HepG2 (cell line): ENCODE data around the gene ACSF3. TPM values are rescaled to one million over a fixed set of nuclear protein-coding genes. Genes with fewer than 3 reads are reported as not detected.
A peak's percentile ranks its signal among the peaks of the same experiment; 100 is the strongest.

Source experiments
- ATAC-seq: fragments of 200-7000 bp; cut with Tn5 transposase; 3 replicates; pipeline ENCODE4 v1.9.1; 2020; ENCODE audit warnings: mild to moderate bottlenecking, moderate library complexity
- BruUV-seq: library from RNA; stranded (reverse); fragments of 400-500 nt; replicated peaks from 2 replicates; lab custom pipeline; 2021; lab: Mats Ljungman, UMichigan
- CTCF ChIA-PET: fragments of 300-600 bp; formaldehyde crosslinking; extraction: SDS; loops from one replicate; lab custom pipeline; 2021; ENCODE audit warnings: low total read pairs, inconsistent platforms, low intra/inter-chr PET ratio; lab: Yijun Ruan, JAX
- POLR2A ChIA-PET: fragments of 350-600 bp; sonication (Branson Sonifier 250); formaldehyde crosslinking; loops from one replicate; lab custom pipeline; 2020; ENCODE audit warnings: antibody characterized with exemption, inconsistent platforms; lab: Yijun Ruan, JAX
- DNase-seq: peaks from one replicate; pipeline ENCODE4 v3.0.0-alpha.2; 2015; ENCODE audit warnings: low spot score
- FAIRE-seq: peaks from 3 replicates; lab custom pipeline; 2011; peaks lifted over from hg19 to GRCh38; lab: Jason Lieb, UNC
- H2AFZ ChIP-seq: one replicate; pipeline ENCODE4 v1.6.1; 2011; ENCODE audit warnings: low read length, inconsistent platforms
- H3K27ac ChIP-seq: fragments of 300-600 bp; 3 replicates; pipeline ENCODE4 v1.8.0; 2011; ENCODE audit warnings: mixed run types, mild to moderate bottlenecking, mixed read lengths, low read length, inconsistent platforms; ENCODE audit not compliant: insufficient read depth; ENCODE audit errors: extremely low read length
- H3K27me3 ChIP-seq, 2 experiments: fragments of 200-600 bp in 1 of 2; 2 replicates in 1 of 2; 3 replicates in 1 of 2; pipeline versions ENCODE4 v1.6.0 to v1.8.0; 2011; ENCODE audit warnings: low read length in 2 of 2, mild to moderate bottlenecking in 2 of 2, moderate library complexity in 2 of 2, inconsistent platforms in 1 of 2; ENCODE audit not compliant: insufficient read depth in 2 of 2, control insufficient read depth in 1 of 2
- H3K36me3 ChIP-seq, 2 experiments: fragments of 200-600 bp in 1 of 2; replicated peaks in 1 of 2; 2 replicates in 1 of 2; 3 replicates in 1 of 2; pipeline versions ENCODE4 v1.5.1 to v1.8.0; 2011; ENCODE audit warnings: low read length in 2 of 2, inconsistent platforms in 1 of 2; ENCODE audit not compliant: insufficient read depth in 2 of 2, control insufficient read depth in 1 of 2
- H3K4me1 ChIP-seq: 2 replicates; pipeline ENCODE4 v1.5.1; 2012; ENCODE audit warnings: low read length, inconsistent platforms; ENCODE audit not compliant: insufficient read depth
- H3K4me2 ChIP-seq: 2 replicates; pipeline ENCODE4 v1.6.0; 2011; ENCODE audit warnings: low read depth, low read length, inconsistent platforms
- H3K4me3 ChIP-seq, 3 experiments: fragments of 200-600 bp in 1 of 3; sonication (generic), shearing (Covaris generic) in 1 of 3; replicated peaks in 1 of 3; 2 replicates each; pipeline ENCODE4 v1.5.1; 2011 to 2016; ENCODE audit warnings: low read length in 3 of 3, inconsistent platforms in 2 of 3, low read depth in 2 of 3, mild to moderate bottlenecking in 2 of 3, control low read depth in 1 of 3, mixed read lengths in 1 of 3; ENCODE audit not compliant: insufficient read depth in 1 of 3
- H3K79me2 ChIP-seq: one replicate; pipeline ENCODE4 v1.6.1; 2011; ENCODE audit warnings: low read length, inconsistent platforms; ENCODE audit not compliant: insufficient read depth
- H3K9ac ChIP-seq: 2 replicates; pipeline ENCODE4 v1.6.0; 2011; ENCODE audit warnings: mild to moderate bottlenecking, low read depth, low read length, inconsistent platforms; ENCODE audit not compliant: insufficient read depth
- H3K9me3 ChIP-seq: 2 replicates; pipeline ENCODE4 v1.5.1; 2012; ENCODE audit warnings: mild to moderate bottlenecking, low read length
- H4K20me1 ChIP-seq: 2 replicates; pipeline ENCODE4 v1.6.0; 2011; ENCODE audit warnings: inconsistent platforms, mild to moderate bottlenecking, low read length, moderate library complexity; ENCODE audit not compliant: insufficient read depth
- BATF2 ChIP-seq: sonication (generic); formaldehyde crosslinking; IDR thresholded peaks from 2 replicates; pipeline ENCODE4 v1.8.0; 2022; ENCODE audit warnings: mild to moderate bottlenecking, missing genetic modification reagents, moderate library complexity
- BCL3 ChIP-seq: sonication (generic); formaldehyde crosslinking; IDR thresholded peaks from 2 replicates; pipeline ENCODE4 v1.5.1; 2020; ENCODE audit warnings: mild to moderate bottlenecking, missing genetic modification reagents, moderate library complexity
- CBFB ChIP-seq: sonication (generic); formaldehyde crosslinking; IDR thresholded peaks from 2 replicates; pipeline ENCODE4 v1.4.0; 2020; ENCODE audit warnings: missing genetic modification reagents
- FOXP4 ChIP-seq: sonication (generic); formaldehyde crosslinking; IDR thresholded peaks from 2 replicates; pipeline ENCODE4 v1.4.0; 2020; ENCODE audit warnings: missing genetic modification reagents
- HDAC2 ChIP-seq: sonication (generic); formaldehyde crosslinking; IDR thresholded peaks from 2 replicates; pipeline ENCODE4 v1.4.0; 2020; ENCODE audit warnings: missing genetic modification reagents
- KLF16 ChIP-seq, 2 experiments: sonication (generic) in 1 of 2; formaldehyde crosslinking in 1 of 2; IDR thresholded peaks; 2 replicates each; pipeline versions ENCODE4 v1.6.1 to v1.8.0; 2016 to 2023; ENCODE audit warnings: missing genetic modification reagents in 2 of 2, missing compliant biosample characterization in 1 of 2
- MNT ChIP-seq: fragments of 450-650 bp; IDR thresholded peaks from 2 replicates; pipeline ENCODE4 v1.6.1; 2016
- NR3C1 ChIP-seq: sonication (generic); formaldehyde crosslinking; IDR thresholded peaks from 2 replicates; pipeline ENCODE4 v1.4.0; 2020; ENCODE audit warnings: missing genetic modification reagents
- ZNF326 ChIP-seq: sonication (generic); formaldehyde crosslinking; IDR thresholded peaks from 2 replicates; pipeline ENCODE4 v1.4.0; 2020; ENCODE audit warnings: missing genetic modification reagents, borderline replicate concordance
- ZNF331 ChIP-seq: sonication (generic); formaldehyde crosslinking; IDR thresholded peaks from 2 replicates; pipeline ENCODE4 v1.4.0; 2020; ENCODE audit warnings: missing genetic modification reagents
- ZNF609 ChIP-seq: sonication (generic); formaldehyde crosslinking; IDR thresholded peaks from 2 replicates; pipeline ENCODE4 v1.4.0; 2020; ENCODE audit warnings: mild to moderate bottlenecking, missing genetic modification reagents, borderline replicate concordance
- ZNF691 ChIP-seq: sonication (generic); formaldehyde crosslinking; IDR thresholded peaks from 2 replicates; pipeline ENCODE4 v1.4.0; 2020; ENCODE audit warnings: missing genetic modification reagents, low read depth, mild to moderate bottlenecking, borderline replicate concordance
- ZNF816 ChIP-seq: sonication (generic); formaldehyde crosslinking; IDR thresholded peaks from 2 replicates; pipeline ENCODE4 v1.8.0; 2022; ENCODE audit warnings: missing genetic modification reagents, mild to moderate bottlenecking, borderline replicate concordance
- WGBS: methylation state at CpG from one replicate; pipeline ENCODE4 v1.1.6; 2017; ENCODE audit warnings: low lambda C conversion rate; 5-methylcytosine and 5-hydroxymethylcytosine counted together
- in situ Hi-C: cut with HindIII; loops from 2 replicates; pipeline ENCODE4 v1.10.0; 2017; ENCODE audit warnings: low pct_unique_long_range_greater_than_20kb; ENCODE audit not compliant: extremely low pct_ligation_motif_present
- intact Hi-C: fragments of 100-400 bp; cut with micrococcal nuclease; formaldehyde crosslinking; loops from one replicate; pipeline ENCODE4 v1.10.0; 2022; ENCODE audit not compliant: unreplicated experiment
- polyA plus RNA-seq, 8 experiments: library from polyadenylated mRNA; depleted of rRNA in 3 of 8; stranded (reverse) in 7 of 8; unstranded in 1 of 8; fragments of >200 nt; fragmentation: Illumina TruSeq in 4 of 8; extraction: Trizol in 4 of 8; gene quantifications; 2 replicates each; pipeline versions ENCODE4 v1.2.1 to v1.2.3, GENCODE V29; 2011 to 2016; ENCODE audit warnings: low read depth in 4 of 8, missing spikeins in 1 of 8, mixed read lengths in 1 of 8; ENCODE audit not compliant: insufficient read depth in 1 of 8
- total RNA-seq, 5 experiments: library from RNA; depleted of rRNA; stranded (reverse); fragments of >200 nt; fragmentation: Illumina TruSeq; extraction: Trizol; gene quantifications; 2 replicates each; pipeline ENCODE4 v1.2.3, GENCODE V29; 2016; ENCODE audit warnings: low read depth in 1 of 5

The ACSF3 gene
- total and polyA plus RNA-seq, 2 of the 13 experiments (the other 11 are each of a cell fraction or from before 2014, with no cell fraction given), result 14.9 to 30.6 TPM

- peaks cover 21% of the 10 kb centered on the region; the same call in 1 of the 2 replicates for H3K9me3 ChIP-seq
- no peak overlapping the region for H3K4me2 ChIP-seq
- 70% methylated on average over 13 of the region's 14 CpGs for WGBS
- peaks cover 23 to 66% of the 10 kb centered on the region in 2 experiments for H3K27me3 ChIP-seq
- H3K36me3 ChIP-seq, result no peaks in the 10 kb centered on the region
- POLR2A ChIA-PET, result no interaction called here
- no peak for DNase-seq
- H3K27ac ChIP-seq, result no peak overlapping the region
- in situ Hi-C loops (no loop called here), intact Hi-C loops (no loop called here)
- FAIRE-seq, result no peak
- H3K4me1 ChIP-seq, result no peaks in the 10 kb centered on the region
- H4K20me1 ChIP-seq, result no peaks in the 10 kb centered on the region
- H3K4me3 ChIP-seq, result no peak overlapping the region
- H3K79me2 ChIP-seq, result no peaks in the 10 kb centered on the region
- H2AFZ ChIP-seq, result no peak overlapping the region
- no peak overlapping the region for H3K9ac ChIP-seq
- ATAC-seq, result no peak
- BruUV-seq, result no TSS peak
- CTCF ChIA-PET, result no interaction called here
- TF ChIP-seq ZNF331 (CRISPR knock-in tag) (no peak), BATF2 (CRISPR knock-in tag) (0 out of 2 replicates have a peak, but pooled peaks have one; percentile 4), ZNF326 (no peak), KLF16 (CRISPR knock-in tag; IDR thresholded peaks at IDR 0.05) (0 out of 4 replicates have a peak, but pooled peaks of 1 of the 2 experiments have one; percentile 19), BCL3 (no peak), ZNF816 (CRISPR knock-in tag) (no peak), NR3C1 (CRISPR knock-in tag) (no peak), ZNF609 (CRISPR knock-in tag) (no peak), HDAC2 (CRISPR knock-in tag) (no peak), MNT (peak; percentile 99), CBFB (CRISPR knock-in tag) (no peak), ZNF691 (CRISPR knock-in tag) (no peak), FOXP4 (CRISPR knock-in tag) (no peak)
These were observed 17.5 kb upstream of the ACSF3 start for GRCh38 chr16:89076159-89076558.
